G401 (cell line): ENCODE measurements around the gene ATP6V1B1. TPM values are rescaled to one million over a fixed set of nuclear protein-coding genes. Genes with fewer than 3 reads are reported as not detected.

Source experiments
- DNase-seq: peaks from one replicate; pipeline ENCODE4 v3.0.0-alpha.2; 2015; ENCODE audit warnings: low spot score
- in situ Hi-C: cut with HindIII; loops from 2 replicates; pipeline ENCODE4 v1.10.0; 2016; ENCODE audit warnings: low sequenced_read_pairs, mixed read lengths
- total RNA-seq: library from RNA; depleted of rRNA; stranded (reverse); fragments of >200 nt; shearing (Covaris generic); gene quantifications from 2 replicates; pipeline ENCODE4 v1.2.3, GENCODE V29; 2014

Gene ATP6V1B1
- total RNA-seq, 1 experiment from 2014 or later, result 1.1 TPM

DNA sequence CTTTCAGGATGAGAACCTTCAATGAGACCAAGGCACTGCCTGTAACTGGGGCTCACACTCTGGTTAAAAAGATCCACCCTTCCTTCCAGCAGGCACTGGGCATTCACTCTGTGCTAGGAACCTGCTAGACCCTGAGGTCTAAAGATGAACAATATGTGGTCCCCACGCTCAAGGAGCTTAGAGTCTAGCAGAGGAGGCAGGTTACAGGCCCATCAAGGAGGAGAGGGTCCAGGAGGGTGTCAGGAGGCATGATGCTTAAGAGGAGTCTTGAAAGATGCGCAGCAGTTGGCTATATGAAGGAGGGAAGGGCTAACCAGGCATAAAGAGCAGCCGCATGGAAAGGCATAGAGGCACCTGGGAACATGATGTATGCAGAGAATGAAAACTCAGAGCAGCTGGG, 47.3 kb downstream of the ATP6V1B1 start:
- no peak for DNase-seq
- in situ Hi-C loops, result no loop called here

DNA sequence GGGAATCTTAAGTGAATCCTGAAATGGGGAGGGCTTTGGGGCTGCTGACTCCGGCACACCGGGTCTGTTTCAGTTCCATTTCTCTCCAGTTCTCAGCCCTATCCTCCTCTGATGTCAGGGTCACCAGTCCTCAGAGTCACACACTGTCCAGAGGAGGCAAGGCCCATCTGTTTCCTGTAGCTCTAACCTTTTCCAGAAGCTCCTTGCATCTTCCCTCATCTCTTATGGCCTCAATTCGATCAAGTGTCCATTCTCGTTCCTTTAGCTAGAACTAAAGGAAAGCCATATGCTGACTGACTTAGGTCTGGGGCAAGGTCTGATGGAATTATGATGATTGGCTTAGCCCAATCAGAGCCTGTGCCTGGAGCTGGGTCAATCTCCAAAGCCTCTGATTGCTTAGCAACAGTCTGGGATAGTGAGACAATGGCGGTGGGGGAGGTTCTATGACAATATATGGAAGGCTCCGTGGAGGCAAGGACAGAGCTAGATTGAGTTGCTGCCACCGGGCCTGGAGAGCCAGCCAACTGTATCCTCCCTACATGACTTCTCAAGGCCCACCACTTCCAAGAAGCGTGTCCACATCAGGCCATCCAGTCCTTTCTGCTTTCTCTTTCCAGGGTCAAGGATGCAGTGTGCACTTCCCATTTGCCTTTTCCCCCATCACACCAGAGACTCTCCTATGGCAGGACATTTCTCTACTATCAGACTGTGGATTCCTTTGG, 48.0 kb downstream of the ATP6V1B1 start:
- DNase-seq, result no peak
- in situ Hi-C loops, result no loop called here

DNA sequence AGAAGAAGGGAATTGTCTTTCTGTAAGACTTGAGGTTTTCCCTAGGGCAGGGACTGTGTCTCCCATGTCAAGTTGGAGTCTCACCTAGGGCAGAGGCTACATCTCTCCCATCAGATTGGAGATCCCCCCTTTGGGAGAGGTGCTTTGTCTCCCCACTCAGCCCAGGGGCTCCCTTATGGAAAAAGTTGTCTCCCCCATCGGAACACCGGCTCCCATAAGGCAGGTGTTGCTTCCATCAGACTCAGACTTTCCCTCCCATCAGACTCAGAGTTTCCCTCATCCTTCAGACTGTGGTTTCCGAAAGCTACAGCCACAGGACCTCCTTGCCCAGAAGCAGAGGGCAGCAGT, 48.5 kb downstream of the ATP6V1B1 start:
- in situ Hi-C loops, result no loop called here
- no peak for DNase-seq

DNA sequence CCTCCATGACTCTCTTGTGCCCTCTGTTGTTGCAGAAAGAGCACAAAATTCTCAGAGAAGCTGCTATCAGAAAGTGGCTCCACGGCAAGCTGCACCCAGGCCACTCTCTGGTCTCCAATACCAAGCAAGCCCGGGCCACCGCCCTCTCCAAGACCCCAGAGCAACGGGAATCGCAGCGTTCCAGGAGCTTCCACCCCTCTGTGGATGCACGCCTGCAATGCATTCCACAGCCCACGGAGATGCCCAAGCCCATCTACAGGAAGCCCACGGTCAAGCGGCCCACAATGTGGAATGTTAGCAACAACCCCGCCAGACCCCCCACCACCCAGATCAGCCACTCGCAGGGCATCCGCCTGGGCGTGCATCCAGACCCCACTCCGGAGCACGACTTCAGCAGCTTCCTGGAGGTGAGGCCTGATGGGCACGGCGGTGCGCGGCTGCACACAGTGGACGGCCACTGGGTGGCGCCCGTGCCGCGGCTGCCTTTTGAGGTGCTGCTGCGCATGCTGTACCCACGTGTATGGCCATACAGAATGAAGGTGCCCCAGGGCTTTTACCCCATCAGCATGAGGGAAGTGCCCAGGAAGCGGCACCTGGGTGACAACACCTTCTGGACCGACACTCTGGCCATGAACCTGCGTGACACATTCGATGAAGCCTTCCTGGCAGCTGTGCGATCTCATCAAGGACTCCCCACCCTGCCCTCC, 49.0 kb downstream of the ATP6V1B1 start:
- DNase-seq, result peak; percentile 51
- in situ Hi-C loops, result no loop called here

DNA sequence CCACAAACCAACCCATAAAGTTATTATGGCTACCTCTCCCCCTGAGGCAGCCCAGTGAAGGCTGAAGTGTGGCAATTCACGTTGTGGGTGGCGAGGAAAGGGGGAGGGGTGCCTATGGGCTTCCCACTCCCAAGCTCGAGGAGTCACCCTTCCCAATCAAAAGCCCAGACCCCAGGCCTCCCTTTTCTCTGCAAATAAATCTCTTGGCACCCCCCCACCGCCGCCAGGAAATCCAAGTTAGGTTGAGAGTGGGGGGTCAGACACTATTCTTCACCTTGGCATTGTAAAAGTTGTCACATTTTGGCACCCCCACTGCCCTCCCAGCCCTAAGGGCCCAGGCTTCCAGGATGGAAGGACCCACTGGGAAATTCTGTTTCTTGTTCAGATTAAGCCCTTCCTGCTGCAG, 49.6 kb downstream of the ATP6V1B1 start:
- in situ Hi-C loops, result no loop called here
- no peak for DNase-seq

DNA sequence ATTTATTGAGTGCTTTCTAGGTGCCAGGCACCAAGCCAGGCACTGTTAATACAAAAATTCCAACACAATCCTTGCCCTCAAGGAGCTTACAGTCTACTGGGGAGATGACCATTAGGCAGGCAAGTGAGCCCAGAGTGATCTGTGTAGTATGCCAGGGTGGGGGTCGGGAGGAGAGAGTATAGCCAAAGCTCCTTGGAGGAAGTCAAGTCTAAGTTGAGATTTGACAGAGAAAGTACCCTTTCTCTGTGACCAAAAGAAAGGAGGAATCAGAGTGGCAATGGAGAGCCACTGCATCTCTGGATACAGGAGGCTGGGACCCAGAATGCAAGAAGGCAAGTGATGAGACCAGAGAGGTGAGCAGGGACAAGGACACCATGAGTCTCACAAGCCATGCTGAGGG, 50.3 kb downstream of the ATP6V1B1 start:
- in situ Hi-C loops, result no loop called here
- no peak for DNase-seq

DNA sequence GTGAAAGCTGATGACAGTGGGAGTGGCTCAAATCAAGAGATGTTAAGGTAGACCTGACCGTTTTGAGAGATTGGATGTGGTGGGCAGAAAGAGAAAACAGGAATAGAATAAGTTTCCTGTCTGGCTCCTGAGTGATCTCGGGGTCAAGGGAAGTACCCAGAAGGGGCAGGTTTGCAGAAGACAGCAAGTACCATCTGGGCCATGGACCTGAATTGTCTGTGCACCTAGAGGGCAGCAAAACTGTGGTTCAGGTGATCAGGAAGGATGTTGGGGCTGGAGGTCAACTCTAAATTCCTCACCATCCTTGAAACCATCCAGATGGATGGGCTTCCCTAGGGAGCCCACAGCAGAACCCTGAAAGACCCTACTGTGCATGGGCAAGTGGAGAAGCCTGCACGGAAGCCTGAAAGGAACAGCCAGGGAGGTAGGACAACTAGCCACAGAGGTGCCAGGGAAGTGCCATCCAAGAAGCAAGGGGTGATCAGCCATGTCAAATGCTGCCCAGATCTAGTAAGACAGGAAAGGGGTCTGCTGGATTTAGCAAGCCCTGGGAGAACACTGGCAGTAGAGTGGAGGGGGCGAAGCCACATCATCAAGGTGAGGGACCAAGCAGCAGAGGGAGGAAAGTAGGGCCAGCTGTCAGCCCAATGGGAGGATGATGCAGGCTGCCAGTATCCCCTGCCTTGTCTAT, 50.9 kb downstream of the ATP6V1B1 start:
- in situ Hi-C loops, result no loop called here
- DNase-seq, result no peak

DNA sequence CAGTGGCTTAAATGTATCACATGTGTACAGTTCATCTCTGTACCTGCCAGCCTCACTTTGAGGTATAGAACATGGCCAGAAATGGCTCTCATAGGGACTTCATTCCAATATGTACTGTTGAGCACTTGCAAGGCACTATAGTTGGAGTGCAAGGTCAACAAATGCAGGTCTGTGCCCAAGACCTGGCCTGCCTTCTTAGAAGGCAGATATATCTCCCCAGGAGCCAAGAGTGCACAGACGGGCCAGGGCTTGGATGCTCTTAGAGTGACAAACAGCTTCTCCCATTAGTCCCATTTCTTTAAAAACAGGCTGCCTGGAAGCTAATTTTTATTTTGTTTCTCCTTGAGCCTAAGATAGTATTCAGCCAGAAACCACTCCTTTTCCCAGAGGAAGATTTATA, 51.7 kb downstream of the ATP6V1B1 start:
- in situ Hi-C loops, result no loop called here
- DNase-seq, result no peak

DNA sequence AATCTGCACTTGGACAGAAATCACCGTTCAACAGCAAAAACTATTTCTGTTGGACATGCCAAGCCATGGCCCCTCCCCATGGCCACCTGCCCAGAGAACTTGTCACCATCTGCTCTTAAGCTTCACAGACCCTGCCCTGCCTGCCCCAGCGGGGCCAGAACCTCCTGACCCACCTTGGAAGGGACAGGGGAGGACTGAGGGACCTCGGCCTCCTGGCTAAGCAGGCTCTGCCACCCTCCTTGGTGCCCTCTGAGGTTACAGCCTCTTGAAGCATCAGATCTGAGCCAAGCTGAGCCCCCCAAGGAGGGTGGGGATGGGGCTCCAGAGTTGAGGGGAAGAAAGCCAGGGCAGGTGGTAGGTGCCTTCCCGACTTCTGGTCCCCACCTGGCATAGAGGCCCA, 52.5 kb downstream of the ATP6V1B1 start:
- in situ Hi-C loops, result no loop called here
- no peak for DNase-seq

DNA sequence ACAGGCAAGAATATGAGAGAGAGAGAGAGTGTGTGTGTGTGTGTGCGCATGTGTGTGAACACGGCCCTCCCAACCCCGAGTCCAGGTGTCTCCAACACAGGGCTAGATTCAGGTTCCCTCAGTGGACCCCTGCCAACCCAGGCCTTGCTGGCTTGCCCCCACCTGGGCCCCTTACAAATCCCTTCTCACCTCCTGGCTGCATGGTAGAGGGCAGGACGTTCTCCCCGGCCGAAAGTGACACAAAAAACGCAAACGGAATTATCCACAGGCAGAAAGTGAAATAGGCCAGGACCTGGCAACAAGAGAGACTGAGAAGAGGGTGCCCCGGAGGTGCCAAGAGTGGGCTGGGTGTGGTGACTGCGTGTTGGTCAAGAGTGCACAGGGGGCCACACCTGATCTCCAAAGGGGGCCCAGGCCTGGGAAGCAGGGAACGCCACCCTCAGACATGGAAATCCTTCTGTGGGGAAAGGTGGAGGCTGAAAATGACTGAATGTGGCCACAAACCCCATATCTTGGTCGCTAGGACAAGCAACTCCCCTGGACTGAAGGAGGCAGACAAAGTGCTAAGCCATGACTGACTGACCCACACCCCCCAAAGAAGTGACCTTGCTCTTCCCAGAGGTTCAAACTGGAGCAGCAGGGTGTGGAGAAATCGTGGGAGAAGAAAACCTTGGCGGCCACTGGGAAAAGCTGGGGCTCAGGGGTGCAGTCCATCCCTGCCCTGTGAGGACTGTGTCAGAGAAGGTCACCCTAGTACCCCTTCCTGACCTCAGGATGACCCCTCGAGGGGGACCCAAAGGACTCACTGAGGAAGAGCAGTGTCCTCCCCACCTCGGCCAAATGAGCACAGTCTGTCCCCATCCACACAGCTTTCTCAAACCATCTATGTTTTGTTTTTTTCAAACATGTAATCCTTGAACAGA, 53.3 kb downstream of the ATP6V1B1 start:
- in situ Hi-C loops, result no loop called here
- DNase-seq, result no peak

DNA sequence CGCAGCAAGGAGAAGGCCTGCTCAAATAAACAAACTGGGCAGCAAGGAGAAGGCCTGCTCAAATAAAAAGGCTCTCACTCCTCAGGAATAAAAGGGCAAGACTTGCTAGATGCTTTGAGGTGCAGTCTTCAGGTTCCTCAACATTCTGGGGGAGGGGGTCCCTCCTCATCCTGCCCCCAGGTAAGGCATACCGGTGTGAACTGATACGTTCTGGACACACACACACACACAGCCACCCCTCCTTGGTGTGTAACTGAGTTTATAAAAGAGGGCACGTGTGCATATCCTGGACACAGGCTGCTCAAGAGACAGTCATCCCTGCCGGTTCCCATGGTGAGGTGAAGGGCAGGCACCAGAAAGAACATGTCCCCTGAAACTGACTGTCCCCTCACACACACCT, 54.5 kb downstream of the ATP6V1B1 start:
- in situ Hi-C loops, result no loop called here
- no peak for DNase-seq

DNA sequence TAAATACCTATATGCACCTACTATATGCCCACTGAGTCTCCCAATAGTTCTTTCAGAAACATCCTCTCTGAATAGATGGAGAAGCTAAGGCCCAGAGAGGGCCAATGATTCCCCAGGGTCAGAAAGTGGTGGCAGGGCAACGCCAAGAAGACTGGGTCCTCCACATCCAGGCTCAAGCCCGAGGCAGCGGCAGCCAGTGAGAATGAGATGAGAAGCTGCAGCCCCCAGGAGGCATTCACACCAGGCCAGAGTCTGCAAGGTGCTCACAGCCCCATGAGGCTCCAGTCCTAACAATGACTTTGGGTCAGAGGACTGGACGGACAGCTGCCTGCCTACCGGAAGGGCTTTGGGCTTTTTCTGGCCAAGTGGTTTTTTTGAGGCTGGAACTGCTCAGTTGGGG, 55.4 kb downstream of the ATP6V1B1 start:
- in situ Hi-C loops, result no loop called here
- no peak for DNase-seq

DNA sequence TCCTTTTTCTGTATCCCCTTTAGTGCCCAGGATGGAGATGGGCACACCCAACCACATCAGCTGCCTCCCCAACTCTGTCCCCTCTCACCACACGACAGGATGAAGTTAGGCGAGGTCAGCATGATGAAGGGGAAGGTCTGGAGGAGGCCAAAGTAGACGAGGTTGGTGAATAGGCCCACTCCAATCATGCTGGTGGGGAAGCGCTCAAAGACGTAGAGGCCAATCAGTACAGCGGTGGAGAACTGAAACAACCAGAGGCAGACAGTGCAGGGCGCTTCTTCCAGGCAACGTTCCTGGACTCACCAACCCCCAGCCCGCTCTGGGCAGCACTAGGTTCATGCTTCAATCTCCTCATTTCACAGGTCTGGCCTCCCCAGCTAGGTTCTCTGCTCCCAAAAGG, 56.0 kb downstream of the ATP6V1B1 start:
- in situ Hi-C loops, result no loop called here
- DNase-seq, result no peak

DNA sequence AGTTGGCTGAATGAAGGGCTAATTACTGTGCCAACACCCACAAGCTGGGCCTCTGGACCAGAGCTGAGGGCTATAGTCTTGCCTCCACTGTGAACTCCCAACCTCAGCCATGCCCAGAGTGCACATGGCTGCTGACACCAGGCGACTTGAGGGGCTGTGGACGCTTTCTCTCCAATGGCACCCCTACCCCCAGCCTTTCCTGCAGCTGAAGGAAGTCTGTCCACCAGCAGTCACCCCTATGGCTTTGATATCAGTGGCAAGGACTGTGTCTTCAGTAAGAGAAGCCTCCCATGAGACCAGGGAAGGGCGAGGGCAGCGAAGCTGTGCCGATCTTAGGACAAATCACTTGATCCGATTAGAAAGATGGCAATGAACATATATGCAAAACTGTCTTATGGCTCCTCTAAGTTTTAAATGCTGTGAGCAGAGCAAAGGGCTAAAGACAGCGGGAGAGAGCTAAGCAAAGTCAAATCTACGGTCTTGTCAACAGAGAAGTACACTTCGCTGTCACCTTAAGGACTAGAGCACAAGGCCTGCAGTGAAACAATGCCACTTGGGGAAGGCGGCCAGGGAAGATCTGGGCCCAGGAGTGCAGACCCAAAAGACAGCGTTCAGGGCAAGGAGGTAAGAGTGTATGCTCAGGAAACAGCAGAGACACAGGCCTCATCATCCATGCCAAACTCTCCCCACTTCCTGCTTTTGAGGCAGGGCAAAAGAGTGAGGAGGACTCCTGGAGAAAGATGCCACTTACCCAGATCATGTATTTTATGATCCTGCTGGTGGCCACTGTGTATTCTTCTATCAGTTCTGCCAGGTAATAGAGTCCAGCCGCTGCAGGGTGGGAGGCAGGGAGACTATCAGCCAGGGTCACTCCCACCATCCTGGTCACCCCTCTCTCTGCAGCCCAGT, 57.5 kb downstream of the ATP6V1B1 start:
- DNase-seq, result no peak
- in situ Hi-C loops, result no loop called here

DNA sequence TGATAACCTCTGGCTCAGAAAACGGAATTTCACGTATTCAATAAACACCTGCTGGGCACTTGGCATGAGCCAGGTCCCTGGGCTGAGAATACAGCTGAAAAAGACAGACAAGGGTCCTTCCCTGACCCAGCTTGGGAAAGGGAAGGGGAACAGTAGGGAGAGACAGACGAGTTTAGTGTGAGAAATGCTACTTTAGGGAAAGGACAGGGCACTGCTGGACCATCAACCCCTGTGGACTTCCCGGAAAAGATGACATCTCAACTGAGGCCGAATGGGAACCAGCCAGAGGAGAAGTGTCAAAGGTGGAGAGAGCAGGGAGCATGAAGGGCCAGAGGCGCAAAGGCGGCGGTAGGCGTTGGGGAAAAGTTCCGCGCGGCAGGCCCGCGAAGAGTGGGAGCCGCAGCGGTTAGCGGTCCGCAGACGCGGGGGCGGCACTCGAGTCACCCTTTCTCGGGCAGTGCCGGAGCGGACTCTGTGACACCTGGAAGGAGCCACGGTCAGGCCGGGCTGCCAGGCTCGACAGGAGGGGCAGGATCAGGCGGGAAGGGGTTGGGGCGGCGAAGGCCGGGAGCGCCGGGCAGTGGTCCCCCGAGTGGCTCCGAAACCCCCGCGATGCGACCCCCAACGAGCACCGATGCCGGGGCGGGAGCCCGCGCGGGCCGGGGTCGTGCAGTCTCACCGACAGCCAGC, 58.5 kb downstream of the ATP6V1B1 start:
- in situ Hi-C loops, result no loop called here
- no peak for DNase-seq

DNA sequence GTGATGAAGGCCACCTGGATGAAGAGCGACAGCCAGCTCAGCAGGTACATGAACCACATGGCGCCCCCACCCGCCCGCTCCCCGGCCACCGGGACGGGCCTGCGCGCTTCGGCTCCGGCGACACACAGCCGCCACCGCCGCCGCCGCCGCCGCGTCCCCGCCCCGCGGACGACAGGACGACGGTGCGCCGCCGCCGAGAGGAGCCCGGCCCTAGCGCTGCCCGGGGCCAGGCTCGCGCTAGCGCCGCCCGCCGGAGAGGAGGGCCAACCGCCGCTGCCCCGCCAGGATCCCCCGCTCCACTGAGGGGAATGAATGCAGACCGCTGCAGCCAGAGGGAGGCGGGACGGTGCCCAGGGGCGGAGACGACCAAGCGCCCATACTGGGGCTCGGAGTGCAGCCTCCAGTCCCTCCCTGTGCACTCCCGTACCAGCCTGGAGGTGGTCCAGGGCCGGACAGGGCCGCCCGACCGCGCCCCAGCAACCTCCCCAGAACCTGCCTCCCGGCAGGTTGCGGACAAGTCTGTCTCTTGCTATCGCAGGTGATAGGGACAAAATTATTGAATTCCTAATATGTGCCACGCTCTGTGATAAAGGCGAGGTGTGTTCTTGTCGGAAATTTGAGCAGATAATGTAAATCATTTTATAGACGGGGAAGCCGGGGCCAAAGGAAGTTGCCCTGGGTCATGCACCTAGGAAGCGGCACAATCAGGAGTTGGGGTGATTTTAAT, 59.2 kb downstream of the ATP6V1B1 start, which contains the start of gene TEX261:
Gene TEX261 (minus strand): TSS at position 175 of the 727 bp plus-strand sequence. CDS start 116 bp downstream, at position 59.
- in situ Hi-C loops, result no loop called here
- peak; percentile 89 for DNase-seq

DNA sequence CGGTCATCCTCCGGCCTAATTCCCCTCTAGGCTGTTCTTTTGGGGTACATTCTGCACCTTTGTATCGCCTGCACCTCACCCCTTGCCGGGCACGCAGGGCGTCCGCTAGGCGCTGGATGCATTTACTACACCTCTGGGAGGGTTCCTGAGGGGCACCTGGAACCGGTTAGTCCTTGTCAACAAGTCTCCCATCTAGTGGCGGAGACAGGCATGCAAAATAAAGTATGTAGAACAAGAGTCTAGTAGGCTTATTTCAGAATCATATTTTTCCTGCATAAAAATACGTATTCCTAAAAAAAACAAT, 59.7 kb downstream of the ATP6V1B1 start:
- in situ Hi-C loops, result no loop called here
- peak; percentile 80 for DNase-seq
